KMS-11 (cell line): ENCODE measurements around the gene PERCC1.

Experiments used
- H2AFZ ChIP-seq: fragments of 200-600 bp; sonication (generic); 2 replicates; pipeline ENCODE4 v1.6.1; 2016; ENCODE audit warnings: antibody characterized with exemption, mixed run types, low read depth
- H3K27ac ChIP-seq: fragments of 200-600 bp; sonication (generic); 2 replicates; pipeline ENCODE4 v1.6.1; 2016; ENCODE audit warnings: mild to moderate bottlenecking, mixed run types
- H3K27me3 ChIP-seq: fragments of 200-600 bp; sonication (generic); 2 replicates; pipeline ENCODE4 v1.6.1; 2017; ENCODE audit warnings: mild to moderate bottlenecking, low read depth, mixed run types, moderate library complexity; ENCODE audit not compliant: insufficient read depth
- H3K36me3 ChIP-seq: fragments of 200-600 bp; sonication (generic); 2 replicates; pipeline ENCODE4 v1.6.1; 2017; ENCODE audit warnings: mild to moderate bottlenecking, mixed run types; ENCODE audit not compliant: insufficient read depth
- H3K4me1 ChIP-seq: fragments of 200-600 bp; sonication (generic); 2 replicates; pipeline ENCODE4 v1.6.1; 2016; ENCODE audit warnings: mild to moderate bottlenecking, low read depth, mixed run types; ENCODE audit not compliant: poor library complexity, severe bottlenecking
- H3K4me2 ChIP-seq: fragments of 200-600 bp; sonication (generic); 2 replicates; pipeline ENCODE4 v1.7.0; 2016; ENCODE audit warnings: mild to moderate bottlenecking, mixed run types
- H3K4me3 ChIP-seq: fragments of 200-600 bp; sonication (generic); IDR thresholded peaks from 2 replicates; pipeline ENCODE4 v1.6.1; 2017; ENCODE audit warnings: low read depth, low read length, mixed read lengths; ENCODE audit not compliant: insufficient read depth
- H3K79me2 ChIP-seq: fragments of 200-600 bp; sonication (generic); 2 replicates; pipeline ENCODE4 v1.6.1; 2016; ENCODE audit warnings: low read depth, mixed run types; ENCODE audit not compliant: insufficient read depth
- H3K9ac ChIP-seq: fragments of 200-600 bp; sonication (generic); 2 replicates; pipeline ENCODE4 v1.6.1; 2016; ENCODE audit warnings: mild to moderate bottlenecking, mixed run types
- H4K20me1 ChIP-seq: fragments of 200-600 bp; sonication (generic); 2 replicates; pipeline ENCODE4 v1.6.1; 2016; ENCODE audit warnings: mild to moderate bottlenecking, mixed run types; ENCODE audit not compliant: insufficient read depth
- CTCF ChIP-seq: fragments of 200-600 bp; sonication (generic); conservative IDR thresholded peaks from 2 replicates; pipeline ENCODE4 v1.6.1; 2017; ENCODE audit warnings: low read depth, mild to moderate bottlenecking, antibody characterized with exemption, low read length, moderate library complexity, mixed read lengths

The PERCC1 gene

GRCh38 chr16:1458336-1458976, 27.6 kb downstream of the PERCC1 start:
- no peak overlapping the region for H3K27ac ChIP-seq
- H3K36me3 ChIP-seq: no peaks in the 10 kb centered on the region
- H3K27me3 ChIP-seq: no peaks in the 10 kb centered on the region
- H3K79me2 ChIP-seq: no peaks in the 10 kb centered on the region
- no peaks in the 10 kb centered on the region for H4K20me1 ChIP-seq
- no peak overlapping the region for H3K4me3 ChIP-seq
- H3K4me1 ChIP-seq: no peaks in the 10 kb centered on the region
- no peak for TF ChIP-seq CTCF
- no peak overlapping the region for H3K4me2 ChIP-seq
- no peak overlapping the region for H3K9ac ChIP-seq
- H2AFZ ChIP-seq: no peak overlapping the region

- Histone ChIP-seq H3K4me1 (no peaks in the 10 kb centered on the region), H3K9ac (no peak overlapping the region), H3K27ac (no peak overlapping the region), H3K79me2 (no peaks in the 10 kb centered on the region), H2AFZ (no peak overlapping the region), H3K4me3 (no peak overlapping the region), H4K20me1 (no peaks in the 10 kb centered on the region), H3K4me2 (no peak overlapping the region), H3K27me3 (no peaks in the 10 kb centered on the region), H3K36me3 (no peaks in the 10 kb centered on the region)
- TF ChIP-seq CTCF: no peak
Measured at GRCh38 chr16:1458977-1459341, 28.1 kb downstream of the PERCC1 start.

GRCh38 chr16:1459967-1460366, 29.1 kb downstream of the PERCC1 start:
- Histone ChIP-seq H3K36me3 (no peaks in the 10 kb centered on the region), H4K20me1 (no peaks in the 10 kb centered on the region), H3K27ac (no peak overlapping the region), H2AFZ (no peak overlapping the region), H3K4me3 (no peak overlapping the region), H3K79me2 (no peaks in the 10 kb centered on the region), H3K4me1 (no peaks in the 10 kb centered on the region), H3K9ac (no peak overlapping the region), H3K27me3 (no peaks in the 10 kb centered on the region), H3K4me2 (no peak overlapping the region)
- no peak for TF ChIP-seq CTCF

- H3K27me3 ChIP-seq: no peaks in the 10 kb centered on the region
- H3K4me2 ChIP-seq: no peak overlapping the region
- no peak overlapping the region for H3K27ac ChIP-seq
- no peaks in the 10 kb centered on the region for H3K79me2 ChIP-seq
- no peak for TF ChIP-seq CTCF
- H3K4me3 ChIP-seq: no peak overlapping the region
- no peaks in the 10 kb centered on the region for H3K36me3 ChIP-seq
- H4K20me1 ChIP-seq: no peaks in the 10 kb centered on the region
- H2AFZ ChIP-seq: no peak overlapping the region
- H3K9ac ChIP-seq: no peak overlapping the region
- no peaks in the 10 kb centered on the region for H3K4me1 ChIP-seq
Measured at GRCh38 chr16:1460602-1461138, 29.8 kb downstream of the PERCC1 start.
